Measurements from ENCODE around the gene HAUS7. TPM values are rescaled to one million over a fixed set of nuclear protein-coding genes. Genes with fewer than 3 reads are reported as not detected.
A peak's percentile ranks its signal among the peaks of the same experiment; 100 is the strongest.

HAUS7 gene
- total and polyA plus RNA-seq, 2 of the 8 experiments (the other 6 are each of a cell fraction or from before 2014, with no cell fraction given): 45.4 to 54.0 TPM

DNA sequence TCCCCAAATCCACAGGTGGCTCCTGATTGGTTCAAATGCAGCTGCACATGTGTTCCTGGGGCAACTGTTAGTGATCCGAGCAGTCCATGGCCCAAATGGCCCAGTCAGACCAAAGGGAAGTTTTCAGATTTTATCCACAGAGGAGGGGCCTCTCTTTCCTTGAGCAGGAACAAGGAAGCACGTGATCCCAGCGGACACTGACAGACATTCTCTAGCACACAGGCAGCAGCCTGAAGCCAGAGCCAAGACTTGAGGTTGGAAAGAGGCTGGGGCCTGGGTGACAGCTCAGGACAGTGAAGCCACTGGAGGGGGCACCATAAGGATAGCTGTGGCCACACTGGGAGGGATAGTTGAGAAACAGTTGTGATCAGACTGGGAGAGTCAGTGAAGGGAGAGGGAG lies 62.6 kb downstream of the HAUS7 start:
- H4K8ac ChIP-seq (ENCODE audit: extremely low read depth, insufficient read depth, low read length): no peak overlapping the region
- no peak overlapping the region for H4K5ac ChIP-seq (ENCODE audit: insufficient read length, low read depth, low read length)
- no peak overlapping the region for H2AFZ ChIP-seq (ENCODE audit: low read length)
- H3K79me1 ChIP-seq (ENCODE audit: low read depth, low read length): no peaks in the 10 kb centered on the region
- POLR2A ChIA-PET (ENCODE audit: partially characterized antibody): no interaction called here
- DNase-seq (ENCODE audit: low read depth in 1 of 2, low spot score in 2 of 2) (no peak), FAIRE-seq (peak; percentile 36)
- no peak overlapping the region for H3K4ac ChIP-seq (replicated peaks; ENCODE audit: insufficient read length, low read depth, low read length)
- H3K4me2 ChIP-seq (ENCODE audit: insufficient read depth in 1 of 2, low read depth in 2 of 2, low read length in 2 of 2): no peak overlapping the region
- no peaks in the 10 kb centered on the region for H4K20me1 ChIP-seq (replicated peaks in 1 of 2; ENCODE audit: control insufficient read depth in 1 of 2, insufficient read depth in 2 of 2, low read length in 2 of 2)
- no peaks in the 10 kb centered on the region for H3K79me2 ChIP-seq (ENCODE audit: control insufficient read depth in 1 of 2, insufficient read depth in 2 of 2, low read length in 2 of 2)
- no peak overlapping the region for H3K4me3 ChIP-seq (ENCODE audit: extremely low read depth in 1 of 4, insufficient read depth in 2 of 4, low read depth in 3 of 4, low read length in 4 of 4)
- H4K91ac ChIP-seq (replicated peaks; ENCODE audit: insufficient read length, low read length): no peak overlapping the region
- no peak overlapping the region for H3K56ac ChIP-seq (replicated peaks; ENCODE audit: insufficient read length, low read depth, low read length)
- H2BK120ac ChIP-seq (replicated peaks; ENCODE audit: low read depth, low read length): no peak overlapping the region
- H3K36me3 ChIP-seq (ENCODE audit: control insufficient read depth in 2 of 4, insufficient read depth in 4 of 4, low read length in 3 of 4): no peaks in the 10 kb centered on the region
- no peaks in the 10 kb centered on the region for H3K4me1 ChIP-seq (replicated peaks in 1 of 4; ENCODE audit: control insufficient read depth in 3 of 4, insufficient read depth in 4 of 4, low read length in 3 of 4)
- no peak overlapping the region for H2BK12ac ChIP-seq (ENCODE audit: low read depth, low read length)
- no peak overlapping the region for H2BK20ac ChIP-seq (ENCODE audit: low read length)
- CTCF ChIA-PET (ENCODE audit: partially characterized antibody): interaction anchor here (1.0 to 1.1 kb wide), 2 partner anchors 8 to 99 kb away, joined by 3 to 4 read pairs; no protein-coding TSS in a partner anchor
- H2BK5ac ChIP-seq (ENCODE audit: low read depth, low read length): no peak overlapping the region
- H3K27ac ChIP-seq (ENCODE audit: low read depth, low read length): no peak overlapping the region
- no peak overlapping the region for H2AK5ac ChIP-seq (ENCODE audit: low read depth, low read length)
- H2BK15ac ChIP-seq (ENCODE audit: low read length): no peak overlapping the region
- H3K9ac ChIP-seq (replicated peaks in 1 of 4; ENCODE audit: extremely low read depth in 1 of 4, low read depth in 3 of 4, low read length in 3 of 4): no peak overlapping the region
- no peaks in the 10 kb centered on the region for H3K9me3 ChIP-seq (ENCODE audit: insufficient read depth in 2 of 2, low read depth in 1 of 2, low read length in 1 of 2)
- H3K18ac ChIP-seq (ENCODE audit: extremely low read depth, low read length): no peak overlapping the region
- no CpG with 5 or more reads among the region's 3 CpGs for WGBS, 2 experiments (ENCODE audit: extremely low coverage in 1 of 2, insufficient coverage in 1 of 2, insufficient read length in 1 of 2, insufficient replicate concordance in 2 of 2, low coverage in 1 of 2, low lambda C conversion rate in 2 of 2, missing lambda C conversion rate in 1 of 2)
- H3K14ac ChIP-seq (ENCODE audit: insufficient read length): no peak overlapping the region
- H3K23me2 ChIP-seq (ENCODE audit: low read depth, low read length): peaks cover 3% of the 10 kb centered on the region; the same call in 1 of the 2 replicates
- H3K27me3 ChIP-seq (replicated peaks in 1 of 4; ENCODE audit: control insufficient read depth in 3 of 4, extremely low read depth in 1 of 4, insufficient read depth in 3 of 4, low read length in 3 of 4): peaks cover 8 to 24% (median 16%) of the 10 kb centered on the region in 4 experiments
- no peak overlapping the region for H3K23ac ChIP-seq (ENCODE audit: insufficient read length)
- TF ChIP-seq SUZ12 (IDR thresholded peaks at IDR 0.05; ENCODE audit: low read length) (no peak), SIN3A (conservative IDR thresholded peaks at IDR 0.05 in 1 of 2, IDR thresholded peaks at IDR 0.05 in 1 of 2; ENCODE audit: low read depth in 1 of 2, low read length in 2 of 2) (no peak), BACH1 (IDR thresholded peaks at IDR 0.05; ENCODE audit: low read length) (no peak), CHD1 (IDR thresholded peaks at IDR 0.05; ENCODE audit: low read depth, low read length) (no peak), MAFK (IDR thresholded peaks at IDR 0.05; ENCODE audit: low read depth, low read length) (no peak), BCL11A (IDR thresholded peaks at IDR 0.05; ENCODE audit: low read depth in 2 of 2, low read length in 2 of 2) (no peak), EZH2 (IDR thresholded peaks at IDR 0.05; ENCODE audit: low read depth, low read length, severe bottlenecking) (no peak), RBBP5 (IDR thresholded peaks at IDR 0.05; ENCODE audit: borderline replicate concordance, low read depth, low read length) (no peak), CTBP2 (IDR thresholded peaks at IDR 0.05; ENCODE audit: borderline replicate concordance, insufficient read depth, insufficient read length, low read length) (no peak), YY1 (IDR thresholded peaks at IDR 0.05; ENCODE audit: low read depth, low read length) (no peak), EGR1 (IDR thresholded peaks at IDR 0.05; ENCODE audit: borderline replicate concordance, low read depth, low read length) (no peak), SIX5 (IDR thresholded peaks at IDR 0.05; ENCODE audit: low read depth, low read length) (no peak), KDM1A (IDR thresholded peaks at IDR 0.05; ENCODE audit: borderline replicate concordance, low read length) (no peak)
- TF ChIP-seq, protein P1, sequence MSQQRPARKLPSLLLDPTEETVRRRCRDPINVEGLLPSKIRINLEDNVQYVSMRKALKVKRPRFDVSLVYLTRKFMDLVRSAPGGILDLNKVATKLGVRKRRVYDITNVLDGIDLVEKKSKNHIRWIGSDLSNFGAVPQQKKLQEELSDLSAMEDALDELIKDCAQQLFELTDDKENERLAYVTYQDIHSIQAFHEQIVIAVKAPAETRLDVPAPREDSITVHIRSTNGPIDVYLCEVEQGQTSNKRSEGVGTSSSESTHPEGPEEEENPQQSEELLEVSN (IDR thresholded peaks at IDR 0.05): no peak
